ENCODE data around the gene REXO1. TPM values are rescaled to one million over a fixed set of nuclear protein-coding genes. Genes with fewer than 3 reads are reported as not detected.

The REXO1 gene
- total RNA-seq, 1 donor from 2014 or later, result 5.7 TPM

GRCh38 chr19:1824252-1824622 lies 24.0 kb downstream of the REXO1 start:
- H3K27me3 ChIP-seq (ENCODE audit: control insufficient read depth in 3 of 3, insufficient read depth in 3 of 3, low read length in 3 of 3), result no peaks in the 10 kb centered on the region
- no peaks in the 10 kb centered on the region for H3K9me3 ChIP-seq (ENCODE audit: control insufficient read depth in 3 of 3, low read length in 3 of 3)
- no peak overlapping the region for H3K4me3 ChIP-seq (ENCODE audit: low read length in 3 of 3)
- peaks cover 4 to 10% (median 8%) of the 10 kb centered on the region in 3 donors for H3K4me1 ChIP-seq (ENCODE audit: control insufficient read depth in 3 of 3, insufficient read depth in 3 of 3, low read length in 3 of 3)
- H3K36me3 ChIP-seq (ENCODE audit: control insufficient read depth in 3 of 3, insufficient read depth in 3 of 3, low read length in 3 of 3), result peaks cover 30 to 40% (median 36%) of the 10 kb centered on the region in 3 donors
- no peak overlapping the region for H3K27ac ChIP-seq (ENCODE audit: low read depth, low read length)
- no peak overlapping the region for H3K9ac ChIP-seq (ENCODE audit: low read depth in 1 of 3, low read length in 3 of 3)

DNA sequence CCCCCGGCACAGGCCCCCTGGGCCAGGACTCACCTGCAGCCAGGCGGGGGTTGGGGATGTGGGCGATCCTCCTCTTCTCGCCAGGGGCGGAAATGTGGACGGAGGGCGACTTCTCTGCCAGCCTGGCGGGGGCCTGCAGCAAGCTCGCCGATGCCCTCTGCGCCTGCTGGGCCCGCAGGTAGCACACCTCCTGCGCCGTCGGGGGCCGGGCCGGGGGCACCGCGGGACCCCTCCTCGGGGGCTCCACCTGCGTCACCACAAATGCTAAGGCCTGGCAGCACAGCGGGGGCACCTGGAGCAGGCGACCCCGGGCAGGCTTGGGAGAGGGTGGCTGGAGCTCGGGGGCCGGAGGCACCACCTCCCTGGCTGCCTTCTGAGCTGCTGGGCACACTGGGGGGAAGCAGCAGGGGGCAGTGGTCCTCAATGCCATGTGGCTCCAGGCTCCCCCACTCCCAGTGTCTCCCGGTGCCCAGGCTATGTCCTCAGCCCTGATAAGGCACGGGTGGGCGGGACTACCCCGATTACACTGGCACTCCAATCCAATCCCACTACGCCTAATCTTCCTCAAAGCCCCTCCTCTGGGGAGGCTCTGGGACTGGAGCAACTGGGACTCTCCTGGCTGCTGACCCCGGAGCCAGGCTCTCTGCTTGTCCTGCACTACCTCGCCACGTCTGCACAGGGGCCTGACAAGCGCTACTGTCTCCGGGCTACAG lies 24.6 kb downstream of the REXO1 start:
- Histone ChIP-seq H3K4me1 (ENCODE audit: control insufficient read depth in 3 of 3, insufficient read depth in 3 of 3, low read length in 3 of 3) (peaks cover 4 to 10% (median 8%) of the 10 kb centered on the region in 3 donors), H3K9me3 (ENCODE audit: control insufficient read depth in 3 of 3, low read length in 3 of 3) (no peaks in the 10 kb centered on the region), H3K9ac (ENCODE audit: low read depth in 1 of 3, low read length in 3 of 3) (no peak overlapping the region), H3K27ac (ENCODE audit: low read depth, low read length) (no peak overlapping the region), H3K27me3 (ENCODE audit: control insufficient read depth in 3 of 3, insufficient read depth in 3 of 3, low read length in 3 of 3) (no peaks in the 10 kb centered on the region), H3K4me3 (ENCODE audit: low read length in 3 of 3) (no peak overlapping the region), H3K36me3 (ENCODE audit: control insufficient read depth in 3 of 3, insufficient read depth in 3 of 3, low read length in 3 of 3) (peaks cover 31 to 40% (median 39%) of the 10 kb centered on the region in 3 donors)

DNA sequence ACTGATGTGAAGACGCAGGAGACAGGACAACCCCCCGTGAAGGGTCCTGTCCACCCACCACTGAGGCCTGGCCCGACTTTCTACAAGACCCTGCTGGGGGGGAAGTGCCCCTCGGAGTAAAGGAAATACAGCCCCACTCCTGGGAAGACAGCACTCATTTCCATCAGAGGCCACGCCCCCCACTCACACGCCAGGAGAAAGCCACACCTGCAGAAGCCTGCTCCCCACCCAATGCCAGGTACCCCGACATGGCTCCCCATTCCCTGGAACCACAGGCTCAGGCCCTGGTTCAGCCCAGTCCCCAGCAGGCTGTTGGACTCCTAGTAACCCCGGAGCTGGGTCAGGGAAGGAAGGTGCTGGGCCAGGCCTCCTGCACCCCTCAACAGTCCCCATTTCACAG lies 25.3 kb downstream of the REXO1 start:
- no peaks in the 10 kb centered on the region for H3K9me3 ChIP-seq (ENCODE audit: control insufficient read depth in 3 of 3, low read length in 3 of 3)
- no peaks in the 10 kb centered on the region for H3K27me3 ChIP-seq (ENCODE audit: control insufficient read depth in 3 of 3, insufficient read depth in 3 of 3, low read length in 3 of 3)
- H3K9ac ChIP-seq (ENCODE audit: low read depth in 1 of 3, low read length in 3 of 3), result no peak overlapping the region
- peaks cover 38 to 47% (median 45%) of the 10 kb centered on the region in 3 donors for H3K36me3 ChIP-seq (ENCODE audit: control insufficient read depth in 3 of 3, insufficient read depth in 3 of 3, low read length in 3 of 3)
- peaks cover 4 to 10% (median 8%) of the 10 kb centered on the region in 3 donors for H3K4me1 ChIP-seq (ENCODE audit: control insufficient read depth in 3 of 3, insufficient read depth in 3 of 3, low read length in 3 of 3)
- no peak overlapping the region for H3K27ac ChIP-seq (ENCODE audit: low read depth, low read length)
- H3K4me3 ChIP-seq (ENCODE audit: low read length in 3 of 3), result no peak overlapping the region

DNA sequence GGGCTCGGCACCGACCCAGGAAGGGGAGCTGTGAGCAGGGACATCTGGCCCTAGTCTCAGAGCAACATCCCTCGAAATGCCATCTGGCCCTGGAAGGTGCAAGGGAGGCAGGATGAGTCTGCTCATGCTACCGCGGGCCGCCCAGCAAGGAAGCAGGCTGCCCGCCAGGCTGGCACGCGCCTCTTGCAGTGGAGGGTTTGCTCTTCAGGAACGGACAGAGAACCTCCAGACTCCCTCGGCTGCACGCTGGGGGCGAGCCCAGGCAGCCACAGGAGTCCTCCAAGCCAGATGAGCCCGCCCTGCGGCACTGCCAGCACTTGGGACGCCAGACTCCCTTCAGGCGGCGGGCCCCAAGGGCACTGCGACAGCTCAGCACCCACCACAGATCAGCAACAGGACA lies 26.1 kb downstream of the REXO1 start:
- Histone ChIP-seq H3K27ac (ENCODE audit: low read depth, low read length) (no peak overlapping the region), H3K9ac (ENCODE audit: low read depth in 1 of 3, low read length in 3 of 3) (no peak overlapping the region), H3K4me3 (ENCODE audit: low read length in 3 of 3) (no peak overlapping the region), H3K4me1 (ENCODE audit: control insufficient read depth in 3 of 3, insufficient read depth in 3 of 3, low read length in 3 of 3) (peaks cover 4 to 10% (median 8%) of the 10 kb centered on the region in 3 donors), H3K27me3 (ENCODE audit: control insufficient read depth in 3 of 3, insufficient read depth in 3 of 3, low read length in 3 of 3) (no peaks in the 10 kb centered on the region), H3K36me3 (ENCODE audit: control insufficient read depth in 3 of 3, insufficient read depth in 3 of 3, low read length in 3 of 3) (peaks cover 46 to 55% (median 50%) of the 10 kb centered on the region in 3 donors), H3K9me3 (ENCODE audit: control insufficient read depth in 3 of 3, low read length in 3 of 3) (no peaks in the 10 kb centered on the region)

DNA sequence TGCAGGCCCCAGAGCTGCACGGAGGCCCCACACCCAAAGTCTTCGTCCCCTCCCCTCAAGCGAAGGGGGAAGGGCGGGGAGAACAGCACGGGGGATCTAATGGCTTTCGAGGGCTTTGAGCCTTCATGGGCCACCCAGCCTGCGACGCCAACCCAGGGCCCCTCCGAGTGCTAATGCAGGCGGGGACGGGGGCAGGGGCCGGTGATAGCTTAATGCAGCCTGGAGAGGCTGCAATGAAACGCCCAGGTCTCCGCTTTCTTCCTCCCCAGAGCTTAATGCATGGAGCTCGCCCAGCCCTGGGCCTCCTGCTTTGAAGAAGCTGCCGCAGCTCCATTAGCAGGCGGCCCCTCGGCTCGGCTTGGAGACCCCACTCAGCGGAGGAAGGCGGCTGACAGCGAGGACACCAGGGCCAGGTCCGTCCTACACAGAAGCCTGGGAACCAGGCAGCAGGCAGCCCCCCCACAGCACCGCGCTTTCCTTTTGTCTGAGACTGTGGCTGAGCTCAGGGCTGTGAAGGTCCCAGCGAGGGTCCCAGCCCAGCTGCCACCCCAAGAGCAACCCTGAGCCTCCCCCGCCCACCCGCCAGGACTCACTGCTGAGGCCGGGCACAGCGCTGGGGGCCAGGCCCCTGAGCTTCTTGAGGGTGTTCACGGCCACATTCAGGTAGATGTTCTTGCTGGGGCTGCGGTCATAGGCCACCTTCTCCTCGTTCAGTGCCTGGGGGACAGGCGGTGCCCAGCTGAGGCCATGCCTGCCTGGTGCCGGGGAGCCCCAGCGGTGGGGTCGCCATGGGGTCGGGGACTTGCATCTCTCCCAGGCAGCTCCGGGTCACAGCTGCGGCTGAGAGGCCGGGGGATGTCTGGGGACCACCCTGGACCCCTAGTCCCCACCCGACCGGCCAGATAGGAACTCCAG lies 28.7 kb downstream of the REXO1 start:
- Histone ChIP-seq H3K9ac (ENCODE audit: low read depth in 1 of 3, low read length in 3 of 3) (no peak overlapping the region), H3K4me3 (ENCODE audit: low read length in 3 of 3) (no peak overlapping the region), H3K36me3 (ENCODE audit: control insufficient read depth in 3 of 3, insufficient read depth in 3 of 3, low read length in 3 of 3) (peaks cover 61 to 65% (median 65%) of the 10 kb centered on the region in 3 donors), H3K27me3 (ENCODE audit: control insufficient read depth in 3 of 3, insufficient read depth in 3 of 3, low read length in 3 of 3) (no peaks in the 10 kb centered on the region), H3K9me3 (ENCODE audit: control insufficient read depth in 3 of 3, low read length in 3 of 3) (no peaks in the 10 kb centered on the region), H3K27ac (ENCODE audit: low read depth, low read length) (no peak overlapping the region), H3K4me1 (ENCODE audit: control insufficient read depth in 3 of 3, insufficient read depth in 3 of 3, low read length in 3 of 3) (peaks cover 0 to 3% (median 3%) of the 10 kb centered on the region in 3 donors)

GRCh38 chr19:1818549-1819195 lies 29.6 kb downstream of the REXO1 start:
- peaks cover 4 to 12% (median 6%) of the 10 kb centered on the region in 3 donors for H3K4me1 ChIP-seq (ENCODE audit: control insufficient read depth in 3 of 3, insufficient read depth in 3 of 3, low read length in 3 of 3)
- no peaks in the 10 kb centered on the region for H3K27me3 ChIP-seq (ENCODE audit: control insufficient read depth in 3 of 3, insufficient read depth in 3 of 3, low read length in 3 of 3)
- no peak overlapping the region for H3K4me3 ChIP-seq (ENCODE audit: low read length in 3 of 3)
- no peak overlapping the region for H3K9ac ChIP-seq (ENCODE audit: low read depth in 1 of 3, low read length in 3 of 3)
- H3K9me3 ChIP-seq (ENCODE audit: control insufficient read depth in 3 of 3, low read length in 3 of 3), result no peaks in the 10 kb centered on the region
- no peak overlapping the region for H3K27ac ChIP-seq (ENCODE audit: low read depth, low read length)
- H3K36me3 ChIP-seq (ENCODE audit: control insufficient read depth in 3 of 3, insufficient read depth in 3 of 3, low read length in 3 of 3), result peaks cover 53 to 59% (median 58%) of the 10 kb centered on the region in 3 donors

GRCh38 chr19:1817553-1818179 lies 30.6 kb downstream of the REXO1 start:
- Histone ChIP-seq H3K4me3 (ENCODE audit: low read length in 3 of 3) (no peak overlapping the region), H3K9ac (ENCODE audit: low read depth in 1 of 3, low read length in 3 of 3) (no peak overlapping the region), H3K27me3 (ENCODE audit: control insufficient read depth in 3 of 3, insufficient read depth in 3 of 3, low read length in 3 of 3) (no peaks in the 10 kb centered on the region), H3K27ac (ENCODE audit: low read depth, low read length) (no peak overlapping the region), H3K9me3 (ENCODE audit: control insufficient read depth in 3 of 3, low read length in 3 of 3) (no peaks in the 10 kb centered on the region), H3K36me3 (ENCODE audit: control insufficient read depth in 3 of 3, insufficient read depth in 3 of 3, low read length in 3 of 3) (peaks cover 49 to 54% (median 50%) of the 10 kb centered on the region in 3 donors), H3K4me1 (ENCODE audit: control insufficient read depth in 3 of 3, insufficient read depth in 3 of 3, low read length in 3 of 3) (peaks cover 10 to 22% (median 14%) of the 10 kb centered on the region in 3 donors)

- Histone ChIP-seq H3K27ac (ENCODE audit: low read depth, low read length) (no peak overlapping the region), H3K36me3 (ENCODE audit: control insufficient read depth in 3 of 3, insufficient read depth in 3 of 3, low read length in 3 of 3) (peaks cover 42 to 49% (median 45%) of the 10 kb centered on the region in 3 donors), H3K9me3 (ENCODE audit: control insufficient read depth in 3 of 3, low read length in 3 of 3) (no peaks in the 10 kb centered on the region), H3K4me3 (ENCODE audit: low read length in 3 of 3) (no peak overlapping the region), H3K9ac (ENCODE audit: low read depth in 1 of 3, low read length in 3 of 3) (no peak overlapping the region), H3K4me1 (ENCODE audit: control insufficient read depth in 3 of 3, insufficient read depth in 3 of 3, low read length in 3 of 3) (peaks cover 11 to 25% (median 18%) of the 10 kb centered on the region in 3 donors), H3K27me3 (ENCODE audit: control insufficient read depth in 3 of 3, insufficient read depth in 3 of 3, low read length in 3 of 3) (no peaks in the 10 kb centered on the region)
Measured at GRCh38 chr19:1816530-1817298, 31.6 kb downstream of the REXO1 start.
